ENCODE results near the gene NSG1. TPM values are rescaled to one million over a fixed set of nuclear protein-coding genes. Genes with fewer than 3 reads are reported as not detected.
A peak's percentile ranks its signal among the peaks of the same experiment; 100 is the strongest.

Gene NSG1
- total and polyA plus RNA-seq, 2 of the 4 experiments (the other 2 are of a cell fraction) = 0.72 to 1.6 TPM

GRCh38 chr4:4388311-4388790 lies 1.4 kb downstream of the NSG1 start:
- no peak overlapping the region for H2BK15ac ChIP-seq (ENCODE audit: low read depth, low read length)
- ChIA-PET CTCF (no interaction called here), POLR2A (ENCODE audit: unreplicated experiment) (no interaction called here)
- in situ Hi-C loops (cut with MboI; ENCODE audit: low sequenced_read_pairs) = no loop called here
- no CpG with 5 or more reads among the region's 8 CpGs for WGBS, 2 experiments (ENCODE audit: extremely low coverage in 2 of 2, insufficient read length in 1 of 2)
- no peak overlapping the region; the same call in 1 of the 2 replicates for H3K4me2 ChIP-seq (ENCODE audit: low read depth, low read length)
- H4K20me1 ChIP-seq (ENCODE audit: insufficient read depth, low read length) = no peaks in the 10 kb centered on the region; the same call in 1 of the 2 replicates
- dilution Hi-C loops (cut with HindIII; ENCODE audit: low sequenced_read_pairs, unreplicated experiment) = no loop called here
- H3K9ac ChIP-seq (ENCODE audit: low read depth, low read length) = no peak overlapping the region
- H2AFZ ChIP-seq (replicated peaks; ENCODE audit: low read length, poor library complexity) = no peak overlapping the region
- ATAC-seq (ENCODE audit: low read depth) (no peak), DNase-seq (no peak)
- no peak overlapping the region for H3K23ac ChIP-seq (ENCODE audit: low read depth, low read length)
- H2AK9ac ChIP-seq (replicated peaks; ENCODE audit: low read depth, low read length, poor library complexity) = peak overlapping the region; percentile 6
- intact Hi-C loops (cut with micrococcal nuclease) = no loop called here
- BruUV-seq (replicated peaks) = no TSS peak
- peaks cover 4% of the 10 kb centered on the region; the same call in 1 of the 2 replicates for H3K4me1 ChIP-seq (ENCODE audit: control insufficient read depth, insufficient read depth, low read length)
- no peaks in the 10 kb centered on the region for H3K9me3 ChIP-seq (ENCODE audit: control insufficient read depth, insufficient read depth, low read length)
- TF ChIP-seq SMC3 (IDR thresholded peaks at IDR 0.05; ENCODE audit: low read depth, low read length) (no peak), ELK1 (IDR thresholded peaks at IDR 0.05; ENCODE audit: borderline replicate concordance, low read depth, low read length) (no peak), NFE2L2 (IDR thresholded peaks at IDR 0.05; ENCODE audit: low read depth, low read length) (no peak), MAFK (IDR thresholded peaks at IDR 0.05; ENCODE audit: low read depth, low read length) (no peak), RFX5 (IDR thresholded peaks at IDR 0.05; ENCODE audit: low read depth, low read length) (no peak), MXI1 (IDR thresholded peaks at IDR 0.05; ENCODE audit: borderline replicate concordance, low read depth, low read length) (no peak), BHLHE40 (IDR thresholded peaks at IDR 0.05; ENCODE audit: low read depth, low read length) (no peak), MAZ (IDR thresholded peaks at IDR 0.05; ENCODE audit: borderline replicate concordance, low read depth, low read length) (no peak), CTCF (conservative IDR thresholded peaks at IDR 0.05; ENCODE audit: low read depth, low read length) (no peak), RCOR1 (IDR thresholded peaks at IDR 0.05; ENCODE audit: insufficient replicate concordance, low read length) (no peak)
- no peak overlapping the region for H4K91ac ChIP-seq (ENCODE audit: insufficient read depth, low read depth, low read length)
- H4K8ac ChIP-seq (ENCODE audit: low read depth in 2 of 2, low read length in 2 of 2) = no peak overlapping the region
- no peak overlapping the region for H3K27ac ChIP-seq (ENCODE audit: insufficient read depth, low read length)
- H3K36me3 ChIP-seq (ENCODE audit: control insufficient read depth, insufficient read depth, low read length) = no peaks in the 10 kb centered on the region; the same call in 1 of the 2 replicates
- H3K27me3 ChIP-seq (ENCODE audit: control insufficient read depth, insufficient read depth, low read length) = peaks cover 81% of the 10 kb centered on the region
- no peak overlapping the region for H2BK5ac ChIP-seq (ENCODE audit: low read depth, low read length, poor library complexity, severe bottlenecking)
- no peak overlapping the region for H3K14ac ChIP-seq (replicated peaks; ENCODE audit: low read depth, low read length)
- H3K4ac ChIP-seq (ENCODE audit: low read depth, low read length) = no peak overlapping the region
- H3K79me1 ChIP-seq (ENCODE audit: low read depth in 1 of 2, low read length in 2 of 2) = no peaks in the 10 kb centered on the region
- no peak overlapping the region for H4K5ac ChIP-seq (ENCODE audit: low read depth, low read length)
- H3K4me3 ChIP-seq (ENCODE audit: insufficient read depth, low read depth, low read length) = no peak overlapping the region
- no peak overlapping the region for H2BK20ac ChIP-seq (ENCODE audit: low read depth, low read length)
- no peak overlapping the region for H2AK5ac ChIP-seq (ENCODE audit: low read depth, low read length)
- no peak overlapping the region for H3K18ac ChIP-seq (ENCODE audit: low read depth, low read length)
- no peaks in the 10 kb centered on the region for H3K9me1 ChIP-seq (ENCODE audit: insufficient read depth, low read length)
- H2BK120ac ChIP-seq (ENCODE audit: low read depth, low read length) = no peak overlapping the region
- no peak overlapping the region for H3K56ac ChIP-seq (ENCODE audit: extremely low read depth, insufficient read depth, low read length)
